ENCODE measurements around the gene FLOT2. TPM values are rescaled to one million over a fixed set of nuclear protein-coding genes. Genes with fewer than 3 reads are reported as not detected.

FLOT2 gene
- total RNA-seq, 1 donor from 2014 or later = 72.4 TPM

DNA sequence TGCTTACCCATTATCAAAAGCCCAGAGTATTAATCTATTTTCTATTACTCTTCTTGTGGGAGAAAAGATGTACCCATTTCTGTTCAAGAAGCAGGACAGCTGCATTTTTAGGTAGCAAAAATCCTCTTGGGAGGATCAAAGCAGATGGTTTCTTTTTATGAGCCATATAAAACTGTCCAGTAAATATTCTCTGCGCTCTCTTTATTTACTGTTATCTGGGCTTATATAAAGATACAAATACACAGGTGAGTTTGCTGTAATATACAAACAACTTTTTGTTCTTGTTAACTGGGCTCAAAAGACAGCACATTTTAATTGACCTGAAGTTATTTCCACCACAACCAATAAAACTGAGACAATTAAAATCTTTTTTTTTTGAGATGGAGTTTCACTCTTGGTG, 43.7 kb upstream of the FLOT2 start:
- H3K27me3 ChIP-seq = no peaks in the 10 kb centered on the region
- no peaks in the 10 kb centered on the region for H3K36me3 ChIP-seq
- no peak for DNase-seq (ENCODE audit: low spot score in 2 of 2)
- intact Hi-C loops (cut with DNase I) = no loop called here
- TF ChIP-seq, protein P1, sequence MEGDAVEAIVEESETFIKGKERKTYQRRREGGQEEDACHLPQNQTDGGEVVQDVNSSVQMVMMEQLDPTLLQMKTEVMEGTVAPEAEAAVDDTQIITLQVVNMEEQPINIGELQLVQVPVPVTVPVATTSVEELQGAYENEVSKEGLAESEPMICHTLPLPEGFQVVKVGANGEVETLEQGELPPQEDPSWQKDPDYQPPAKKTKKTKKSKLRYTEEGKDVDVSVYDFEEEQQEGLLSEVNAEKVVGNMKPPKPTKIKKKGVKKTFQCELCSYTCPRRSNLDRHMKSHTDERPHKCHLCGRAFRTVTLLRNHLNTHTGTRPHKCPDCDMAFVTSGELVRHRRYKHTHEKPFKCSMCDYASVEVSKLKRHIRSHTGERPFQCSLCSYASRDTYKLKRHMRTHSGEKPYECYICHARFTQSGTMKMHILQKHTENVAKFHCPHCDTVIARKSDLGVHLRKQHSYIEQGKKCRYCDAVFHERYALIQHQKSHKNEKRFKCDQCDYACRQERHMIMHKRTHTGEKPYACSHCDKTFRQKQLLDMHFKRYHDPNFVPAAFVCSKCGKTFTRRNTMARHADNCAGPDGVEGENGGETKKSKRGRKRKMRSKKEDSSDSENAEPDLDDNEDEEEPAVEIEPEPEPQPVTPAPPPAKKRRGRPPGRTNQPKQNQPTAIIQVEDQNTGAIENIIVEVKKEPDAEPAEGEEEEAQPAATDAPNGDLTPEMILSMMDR (IDR thresholded peaks at IDR 0.05) = no peak
- no peaks in the 10 kb centered on the region for H3K9me3 ChIP-seq
- no peak overlapping the region for H3K4me3 ChIP-seq
- peaks cover 13 to 53% of the 10 kb centered on the region in 2 donors for H3K4me1 ChIP-seq
- no peak overlapping the region for H3K27ac ChIP-seq

DNA sequence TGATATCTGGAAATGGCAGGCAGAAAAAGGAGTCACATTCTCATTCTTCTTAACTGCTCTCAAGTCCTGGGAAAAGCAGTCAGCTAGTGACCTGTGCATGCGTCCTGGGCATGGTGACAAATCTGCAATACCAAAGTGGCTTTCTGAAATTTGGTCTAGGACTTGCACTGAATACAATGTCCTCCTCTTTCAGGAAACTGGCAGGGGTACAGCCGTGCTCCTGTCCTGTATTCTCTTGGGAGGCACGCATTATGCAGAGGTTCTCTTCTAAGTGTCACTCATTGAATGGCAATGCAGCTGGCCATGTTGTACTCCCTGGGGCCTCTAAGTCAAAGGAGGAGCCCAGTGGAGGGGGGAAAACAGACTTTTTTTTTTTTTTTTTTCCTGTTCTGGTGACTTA, 43.1 kb upstream of the FLOT2 start:
- H3K9me3 ChIP-seq = no peaks in the 10 kb centered on the region
- no peak overlapping the region for H3K4me3 ChIP-seq
- no peak overlapping the region for H3K27ac ChIP-seq
- H3K27me3 ChIP-seq = no peaks in the 10 kb centered on the region
- intact Hi-C loops (cut with DNase I) = no loop called here
- no peak for DNase-seq (ENCODE audit: low spot score in 2 of 2)
- no peaks in the 10 kb centered on the region for H3K36me3 ChIP-seq
- H3K4me1 ChIP-seq = peaks cover 12 to 47% of the 10 kb centered on the region in 2 donors
- TF ChIP-seq, protein P1 (IDR thresholded peaks at IDR 0.05) = no peak

DNA sequence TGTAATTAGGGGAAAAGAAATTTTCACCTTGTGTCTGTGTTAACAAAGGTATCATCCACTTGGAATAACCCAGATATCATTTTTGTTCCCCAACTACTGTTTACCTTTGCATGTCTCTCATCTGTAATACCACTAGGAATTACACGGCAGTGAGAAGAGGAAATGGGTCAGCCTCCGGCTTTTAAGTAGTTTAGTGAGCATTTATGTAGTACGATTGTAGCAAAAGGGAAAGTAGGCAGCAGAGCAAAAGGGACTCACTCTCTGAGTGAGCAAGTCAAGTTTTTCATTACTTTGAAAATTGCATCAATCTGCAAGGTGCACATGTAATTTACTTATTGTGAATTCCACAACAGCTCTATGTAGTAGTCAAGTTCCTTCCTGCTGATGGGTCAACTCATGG, 42.6 kb upstream of the FLOT2 start:
- H3K4me1 ChIP-seq = peaks cover 7 to 44% of the 10 kb centered on the region in 2 donors
- no peak overlapping the region for H3K27ac ChIP-seq
- TF ChIP-seq, protein P1 (IDR thresholded peaks at IDR 0.05) = no peak
- H3K9me3 ChIP-seq = no peaks in the 10 kb centered on the region
- no peaks in the 10 kb centered on the region for H3K36me3 ChIP-seq
- intact Hi-C loops (cut with DNase I) = no loop called here
- no peaks in the 10 kb centered on the region for H3K27me3 ChIP-seq
- no peak overlapping the region for H3K4me3 ChIP-seq
- no peak for DNase-seq (ENCODE audit: low spot score in 2 of 2)

DNA sequence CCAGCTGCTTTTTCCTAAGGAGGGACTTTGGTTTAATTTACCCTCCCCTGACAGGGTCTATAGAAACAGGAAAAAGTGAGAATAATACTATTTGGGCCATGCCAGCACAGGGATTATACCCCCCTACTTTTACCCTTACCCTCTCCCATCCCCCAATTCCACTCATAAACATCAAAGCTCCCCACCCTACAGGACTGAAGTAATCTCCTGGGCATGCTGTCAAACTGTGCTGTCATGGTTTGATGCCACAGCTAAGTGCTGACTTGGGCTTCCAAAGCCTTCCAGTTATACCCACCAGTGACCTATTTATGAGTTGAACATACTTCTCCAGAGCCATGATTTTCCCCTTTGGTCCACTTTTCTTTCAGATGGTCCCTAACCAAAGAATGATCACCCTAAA, 41.0 kb upstream of the FLOT2 start:
- Histone ChIP-seq H3K4me3 (no peak overlapping the region), H3K9me3 (no peaks in the 10 kb centered on the region), H3K4me1 (peaks cover 7 to 35% of the 10 kb centered on the region in 2 donors), H3K36me3 (no peaks in the 10 kb centered on the region), H3K27me3 (no peaks in the 10 kb centered on the region), H3K27ac (no peak overlapping the region)
- TF ChIP-seq, protein P1 (IDR thresholded peaks at IDR 0.05) = no peak
- intact Hi-C loops (cut with DNase I) = no loop called here
- DNase-seq (ENCODE audit: low spot score in 2 of 2) = no peak

DNA sequence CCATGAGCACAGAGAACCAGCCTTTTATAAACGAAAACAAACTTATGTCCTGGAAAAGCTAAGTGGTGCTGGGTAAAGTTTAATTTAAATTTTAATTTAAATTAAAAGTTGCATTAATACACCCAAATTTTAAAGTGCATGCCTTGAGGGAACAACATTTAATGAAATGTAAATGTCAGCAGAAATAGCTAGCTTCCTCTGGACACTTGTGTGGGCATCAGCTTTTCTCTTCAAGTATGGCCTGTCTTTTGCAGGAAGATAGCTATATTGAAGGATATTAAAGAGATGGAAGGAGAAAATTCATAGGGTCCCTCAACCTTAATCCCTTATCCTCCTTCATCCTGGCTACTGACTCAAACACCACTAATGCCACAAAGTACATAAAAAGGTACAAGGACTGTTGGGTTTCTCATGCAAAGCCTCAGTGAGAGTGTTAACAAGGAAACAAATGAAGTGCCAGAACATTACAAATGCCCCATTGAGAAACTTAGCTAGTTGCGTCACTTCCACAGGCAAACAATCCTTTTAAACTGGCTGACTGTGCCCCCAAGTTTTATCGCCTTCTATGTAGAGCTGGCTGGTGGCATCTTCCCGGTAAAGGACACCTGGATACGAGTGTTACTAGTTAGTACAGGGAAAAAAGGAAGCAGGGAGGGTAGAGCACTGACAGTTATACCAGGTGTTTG, 39.7 kb upstream of the FLOT2 start:
- Histone ChIP-seq H3K4me1 (peaks cover 7 to 35% of the 10 kb centered on the region in 2 donors), H3K27ac (no peak overlapping the region), H3K27me3 (no peaks in the 10 kb centered on the region), H3K36me3 (no peaks in the 10 kb centered on the region), H3K9me3 (no peaks in the 10 kb centered on the region), H3K4me3 (no peak overlapping the region)
- no peak for DNase-seq (ENCODE audit: low spot score in 2 of 2)
- intact Hi-C loops (cut with DNase I) = no loop called here
- TF ChIP-seq, protein P1 (IDR thresholded peaks at IDR 0.05) = no peak

All from ascending aorta (tissue), 2 donors.